Naive thymus-derived CD4-positive, alpha-beta T cell (primary cell): ENCODE data around the gene HLA-DQB1. TPM values are rescaled to one million over a fixed set of nuclear protein-coding genes. Genes with fewer than 3 reads are reported as not detected.

ENCODE experiments used
- ATAC-seq: fragments of 150-1000 bp; cut with Tn5 transposase; 2 replicates; pipeline ENCODE4 v1.10.0; 2021; ENCODE audit warnings: mild to moderate bottlenecking, moderate library complexity
- CTCF ChIA-PET: fragments of 350-600 bp; sonication (Branson Sonifier 250); formaldehyde crosslinking; loops from one replicate; lab custom pipeline; 2021; ENCODE audit warnings: antibody characterized with exemption; lab: Charles Lee
- POLR2A ChIA-PET: fragments of 350-600 bp; sonication (Branson Sonifier 250); formaldehyde crosslinking; loops from one replicate; lab custom pipeline; 2021; ENCODE audit warnings: antibody characterized with exemption, inconsistent platforms; lab: Charles Lee
- DNase-seq, 9 donors: peaks; one replicate each; pipeline versions ENCODE4 v3.0.0 to v3.0.0-alpha.2; 2020 to 2022; ENCODE audit warnings: mixed read lengths in 1 of 9
- H3K27ac ChIP-seq: one replicate; pipeline ENCODE4 v1.7.0; 2013; ENCODE audit warnings: mild to moderate bottlenecking, low read depth, low read length, moderate library complexity
- H3K27me3 ChIP-seq, 2 donors: one replicate each; pipeline ENCODE4 v1.7.0; 2013; ENCODE audit warnings: low read length in 2 of 2, mild to moderate bottlenecking in 2 of 2, moderate library complexity in 2 of 2; ENCODE audit not compliant: control insufficient read depth in 2 of 2, insufficient read depth in 2 of 2
- H3K36me3 ChIP-seq, 3 experiments: 1 replicate in 2 of 3; 2 replicates in 1 of 3; pipeline ENCODE4 v1.7.0; 2013; ENCODE audit warnings: low read length in 3 of 3, mild to moderate bottlenecking in 3 of 3, moderate library complexity in 1 of 3; ENCODE audit not compliant: insufficient read depth in 3 of 3, control insufficient read depth in 2 of 3
- H3K4me1 ChIP-seq, 2 donors: one replicate each; pipeline ENCODE4 v1.7.0; 2013; ENCODE audit warnings: low read length in 2 of 2, mild to moderate bottlenecking in 2 of 2, moderate library complexity in 1 of 2; ENCODE audit not compliant: control insufficient read depth in 2 of 2, insufficient read depth in 2 of 2
- H3K4me3 ChIP-seq: 2 replicates; pipeline ENCODE4 v1.7.0; 2013; ENCODE audit warnings: mild to moderate bottlenecking, low read length
- H3K9me3 ChIP-seq, 3 experiments: 1 replicate in 2 of 3; 2 replicates in 1 of 3; pipeline ENCODE4 v1.7.0; 2013; ENCODE audit warnings: low read length in 3 of 3; ENCODE audit not compliant: control insufficient read depth in 2 of 3
- H3K27ac Mint-ChIP-seq, 9 donors: one replicate each; pipeline ENCODE4 v1.8.0; 2020 to 2022; ENCODE audit warnings: mixed read lengths in 9 of 9, mild to moderate bottlenecking in 8 of 9, moderate library complexity in 5 of 9, inconsistent platforms in 2 of 9
- H3K27me3 Mint-ChIP-seq, 5 donors: one replicate each; pipeline ENCODE4 v1.8.0; 2021 to 2022; ENCODE audit warnings: mixed read lengths in 5 of 5, mild to moderate bottlenecking in 1 of 5
- H3K36me3 Mint-ChIP-seq, 5 donors: one replicate each; pipeline ENCODE4 v1.8.0; 2020 to 2022; ENCODE audit warnings: mixed read lengths in 5 of 5, mild to moderate bottlenecking in 3 of 5, inconsistent platforms in 1 of 5
- H3K4me1 Mint-ChIP-seq, 7 donors: one replicate each; pipeline ENCODE4 v1.8.0; 2020 to 2022; ENCODE audit warnings: mixed read lengths in 7 of 7, mild to moderate bottlenecking in 3 of 7, inconsistent platforms in 1 of 7
- H3K4me3 Mint-ChIP-seq, 10 donors: one replicate each; pipeline ENCODE4 v1.8.0; 2020 to 2022; ENCODE audit warnings: mild to moderate bottlenecking in 10 of 10, mixed read lengths in 10 of 10, moderate library complexity in 6 of 10, inconsistent platforms in 2 of 10
- H3K9me3 Mint-ChIP-seq, 11 donors: one replicate each; pipeline ENCODE4 v1.8.0; 2020 to 2022; ENCODE audit warnings: mixed read lengths in 11 of 11, mild to moderate bottlenecking in 4 of 11, inconsistent platforms in 1 of 11, moderate library complexity in 1 of 11
- intact Hi-C, 2 donors: fragments of 100-400 bp; cut with micrococcal nuclease; formaldehyde crosslinking; loops; one replicate each; pipeline ENCODE4 v1.15.1; 2023
- polyA plus RNA-seq, 2 donors: library from polyadenylated mRNA; unstranded; fragments of 300-500 nt; fragmentation: Illumina TruSeq; gene quantifications; one replicate each; pipeline ENCODE4 v1.2.3, GENCODE V29; 2021
- total RNA-seq, 6 experiments: library from RNA in 5 of 6; stranded (reverse) in 5 of 6; gene quantifications; 1 replicate in 5 of 6; 2 replicates in 1 of 6; pipeline ENCODE4 v1.2.3 and lab custom pipeline; 2021 to 2026

The HLA-DQB1 gene
- total and polyA plus RNA-seq, 7 experiments from 2014 or later, result 1.2 to 38.9 (median 5.7) TPM

DNA sequence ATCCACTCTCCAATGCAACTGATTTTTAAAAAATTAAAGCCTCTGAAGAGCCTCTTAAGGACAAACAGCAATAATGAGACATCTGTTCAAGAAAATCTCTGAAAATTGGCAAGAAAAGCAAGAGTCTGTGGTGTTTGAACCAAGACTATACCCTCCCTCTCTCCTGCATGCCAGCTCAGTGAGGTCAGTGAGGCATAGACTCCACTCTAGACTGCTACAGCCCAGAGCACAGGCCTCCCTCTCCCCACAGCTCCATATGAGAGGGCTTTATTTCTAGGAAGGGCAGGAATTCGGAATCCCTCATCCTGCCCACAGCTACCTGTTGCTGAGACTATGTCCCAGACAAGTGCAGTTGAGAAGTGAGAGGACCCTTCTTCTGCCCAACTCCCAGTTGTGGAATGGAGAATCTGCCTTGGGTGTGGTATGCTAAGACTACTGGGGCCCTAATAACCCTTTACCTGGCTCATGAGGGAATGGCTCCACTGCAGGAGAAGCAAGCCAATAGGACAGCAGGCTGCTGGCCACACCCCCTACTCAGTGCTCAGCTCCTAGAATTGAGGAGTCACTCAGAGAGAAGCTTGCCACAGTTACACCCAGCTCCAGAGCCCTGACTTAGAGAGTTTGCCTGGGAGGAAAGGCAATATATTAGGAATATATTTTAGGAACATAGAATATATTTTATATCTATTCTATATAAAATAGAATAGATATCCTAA lies 51.9 kb downstream of the HLA-DQB1 start:
- H3K27ac Mint-ChIP-seq, result no peak overlapping the region
- peaks cover 0 to 6% (median 0%) of the 10 kb centered on the region in 5 donors for H3K27me3 Mint-ChIP-seq
- H3K4me1 Mint-ChIP-seq, result peaks cover 0 to 15% (median 0%) of the 10 kb centered on the region in 7 donors
- Histone ChIP-seq H3K9me3 (no peaks in the 10 kb centered on the region), H3K27ac (no peak overlapping the region), H3K4me3 (no peak overlapping the region), H3K36me3 (no peaks in the 10 kb centered on the region), H3K4me1 (peaks cover 0 to 3% of the 10 kb centered on the region in 2 donors), H3K27me3 (no peaks in the 10 kb centered on the region)
- ChIA-PET CTCF (no interaction called here), POLR2A (no interaction called here)
- H3K9me3 Mint-ChIP-seq, result peaks cover 0 to 25% (median 8%) of the 10 kb centered on the region in 11 donors
- intact Hi-C loops, result no loop called here
- ATAC-seq (no peak), DNase-seq (no peak)
- peaks cover 0 to 25% (median 4%) of the 10 kb centered on the region in 5 donors for H3K36me3 Mint-ChIP-seq
- H3K4me3 Mint-ChIP-seq, result no peak overlapping the region

DNA sequence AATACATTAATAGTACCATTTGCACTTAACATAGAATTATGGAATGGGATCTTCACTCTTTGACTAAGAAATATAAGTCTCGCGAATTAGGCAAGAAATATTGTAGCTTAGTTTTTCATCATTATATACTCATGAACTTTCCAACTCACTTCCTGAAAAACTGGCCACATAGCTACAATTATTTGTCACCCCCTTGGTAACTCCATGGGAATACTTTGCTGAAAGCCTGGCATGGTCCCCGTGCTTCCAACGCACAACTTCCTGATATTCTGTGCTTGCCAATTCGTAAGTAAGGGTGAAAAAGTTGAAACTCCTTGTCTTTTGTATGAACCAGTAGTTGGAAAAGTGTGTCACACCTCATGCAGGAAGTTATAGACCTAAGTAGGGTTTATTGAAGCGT lies 53.0 kb downstream of the HLA-DQB1 start:
- ChIA-PET POLR2A (no interaction called here), CTCF (no interaction called here)
- Histone ChIP-seq H3K27me3 (no peaks in the 10 kb centered on the region), H3K9me3 (no peaks in the 10 kb centered on the region), H3K27ac (no peak overlapping the region), H3K36me3 (no peaks in the 10 kb centered on the region), H3K4me3 (no peak overlapping the region), H3K4me1 (peaks cover 0 to 6% of the 10 kb centered on the region in 2 donors)
- Mint-ChIP-seq H3K36me3 (peaks cover 0 to 22% (median 4%) of the 10 kb centered on the region in 5 donors), H3K4me1 (peaks cover 0 to 15% (median 0%) of the 10 kb centered on the region in 7 donors), H3K27me3 (peaks cover 0 to 6% (median 0%) of the 10 kb centered on the region in 5 donors), H3K4me3 (no peak overlapping the region), H3K27ac (no peak overlapping the region), H3K9me3 (peaks cover 0 to 21% (median 6%) of the 10 kb centered on the region in 11 donors)
- intact Hi-C loops, result no loop called here
- no peak for DNase-seq
- no peak for ATAC-seq

GRCh38 chr6:32610682-32611296 lies 55.7 kb downstream of the HLA-DQB1 start:
- H3K9me3 ChIP-seq, result no peaks in the 10 kb centered on the region
- ATAC-seq, result no peak
- Mint-ChIP-seq H3K36me3 (peaks cover 0 to 9% (median 0%) of the 10 kb centered on the region in 5 donors), H3K27me3 (peaks cover 0 to 10% (median 0%) of the 10 kb centered on the region in 5 donors), H3K4me1 (peaks cover 0 to 11% (median under 1%) of the 10 kb centered on the region in 7 donors), H3K9me3 (peaks cover 0 to 2% (median 0%) of the 10 kb centered on the region in 11 donors), H3K27ac (peak overlapping the region in 1 of 9 donors; percentile 51), H3K4me3 (no peak overlapping the region)
- H3K36me3 ChIP-seq, result no peaks in the 10 kb centered on the region
- intact Hi-C loops, result loop anchor here in 1 of 2 donors (1.0 kb wide), 1 partner anchor 12 kb away; no protein-coding TSS in a partner anchor
- H3K4me1 ChIP-seq, result peaks cover 0 to 6% of the 10 kb centered on the region in 2 donors
- POLR2A ChIA-PET, result no interaction called here
- H3K27me3 ChIP-seq, result no peaks in the 10 kb centered on the region
- no peak for DNase-seq
- no peak overlapping the region for H3K4me3 ChIP-seq
- no peak overlapping the region for H3K27ac ChIP-seq
- CTCF ChIA-PET, result no interaction called here

DNA sequence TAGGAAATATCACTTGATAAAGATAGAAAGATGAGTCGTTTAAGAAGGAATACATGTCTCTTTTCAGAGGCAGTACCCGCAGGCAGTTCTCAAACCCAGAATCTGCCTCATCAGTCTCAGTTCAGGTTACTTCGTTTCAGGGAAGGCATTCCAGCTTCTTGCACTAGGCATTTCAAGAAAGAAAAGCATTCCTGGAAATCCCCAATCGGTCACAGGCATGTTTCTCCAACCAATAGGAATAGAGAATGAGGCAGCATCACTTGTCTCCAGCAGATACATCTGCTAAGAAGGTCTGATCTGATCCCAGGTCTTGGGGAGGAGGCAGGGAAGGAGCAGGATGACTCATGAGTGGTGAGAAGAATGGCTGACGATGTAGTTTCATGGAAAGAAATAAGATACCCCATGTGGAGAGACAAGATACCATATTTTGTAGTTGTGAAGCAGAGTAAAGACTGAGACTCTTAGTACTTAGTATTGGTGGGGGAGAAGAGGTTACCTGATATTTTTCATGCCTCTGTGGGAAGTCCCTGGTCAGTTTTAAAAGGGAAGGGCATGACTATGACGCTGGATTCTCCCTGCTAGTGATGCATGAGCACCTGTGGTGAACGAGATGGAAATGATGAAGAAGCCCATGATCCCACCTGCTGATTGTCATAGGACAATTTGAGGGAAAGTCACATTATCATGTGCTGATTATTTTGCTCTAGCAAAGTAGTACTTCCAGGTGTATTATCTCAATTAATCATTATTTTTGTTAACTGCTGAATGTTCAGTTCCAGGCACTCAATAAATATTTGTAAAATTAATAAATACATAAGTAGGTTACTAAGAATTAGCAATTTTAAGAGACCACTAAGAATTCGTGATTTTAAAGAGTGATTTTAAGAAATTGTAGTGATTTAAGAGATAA lies 56.5 kb downstream of the HLA-DQB1 start:
- H3K9me3 ChIP-seq, result no peaks in the 10 kb centered on the region
- no peak overlapping the region for H3K4me3 Mint-ChIP-seq
- H3K4me3 ChIP-seq, result peak overlapping the region; percentile 16
- peak overlapping the region; percentile 65 for H3K27ac ChIP-seq
- peaks cover 0 to 13% (median 4%) of the 10 kb centered on the region in 7 donors for H3K4me1 Mint-ChIP-seq
- peaks cover 0 to 12% (median 0%) of the 10 kb centered on the region in 5 donors for H3K27me3 Mint-ChIP-seq
- ATAC-seq (peak; percentile 96), DNase-seq (peak in 8 of 9 donors; percentile 36 to 66 (median 55))
- H3K36me3 Mint-ChIP-seq, result peaks cover 0 to 5% (median 0%) of the 10 kb centered on the region in 5 donors
- peaks cover 0 to 2% (median 0%) of the 10 kb centered on the region in 11 donors for H3K9me3 Mint-ChIP-seq
- no peak overlapping the region for H3K27ac Mint-ChIP-seq
- H3K36me3 ChIP-seq, result no peaks in the 10 kb centered on the region
- intact Hi-C loops, result loop anchor here (1.0 to 5.0 kb wide), 2 partner anchors 12 to 57 kb away; partner anchors contain the start of gene HLA-DQB1 (in 1 of the 2)
- POLR2A ChIA-PET, result interaction anchor here (1.0 kb wide), 1 partner anchor 11 kb away, joined by 3 read pairs; no protein-coding TSS in a partner anchor
- peaks cover 0 to 6% of the 10 kb centered on the region in 2 donors for H3K4me1 ChIP-seq
- no peaks in the 10 kb centered on the region for H3K27me3 ChIP-seq
- CTCF ChIA-PET, result no interaction called here

Other genes with a start within 250 kb of the HLA-DQB1 start
- gene HLA-DRA, start 226.8 kb downstream of the HLA-DQB1 start, total RNA-seq, result 100 to 1,000 TPM in 3 of 5 experiments, 10 to 100 TPM in 2; 35.4 to 679 (median 104) TPM
- 10 to 100 TPM in 1 of 2 donors, 1 to 10 TPM in 1; 7.8 to 11.0 TPM for gene HLA-DRA, start 226.8 kb downstream of the HLA-DQB1 start, polyA plus RNA-seq
- gene HLA-DRB5, start 136.4 kb downstream of the HLA-DQB1 start, total RNA-seq, result 10 to 100 TPM in 2 of 5 experiments, 1 to 10 TPM in 2, under 1 TPM in 1; 0.68 to 37.4 (median 7.1) TPM
- 1 to 10 TPM in 1 of 2 donors, under 1 TPM in 1; 0.20 to 2.0 TPM for gene HLA-DRB5, start 136.4 kb downstream of the HLA-DQB1 start, polyA plus RNA-seq
- gene HLA-DRB1, start 76.8 kb downstream of the HLA-DQB1 start, total RNA-seq, result 100 to 1,000 TPM in 1 of 5 experiments, 10 to 100 TPM in 4; 16.4 to 229 (median 52.1) TPM
- gene HLA-DRB1, start 76.8 kb downstream of the HLA-DQB1 start, polyA plus RNA-seq, result 10 to 100 TPM in 1 of 2 donors, 1 to 10 TPM in 1; 3.1 to 10.7 TPM
- 10 to 100 TPM in 4 of 5 experiments, 1 to 10 TPM in 1; 8.5 to 43.4 (median 12.1) TPM for gene HLA-DQA1, start 29.3 kb downstream of the HLA-DQB1 start, total RNA-seq
- gene HLA-DQA1, start 29.3 kb downstream of the HLA-DQB1 start, polyA plus RNA-seq, result under 1 TPM; 0.59 to 0.67 TPM
- 10 to 100 TPM in 1 of 5 experiments, 1 to 10 TPM in 1, not detected in 3; 3.9 to 13.3 TPM for gene HLA-DQA2, start 74.7 kb upstream of the HLA-DQB1 start, total RNA-seq
- gene HLA-DQA2, start 74.7 kb upstream of the HLA-DQB1 start, polyA plus RNA-seq, result not detected
- 10 to 100 TPM in 1 of 5 experiments, 1 to 10 TPM in 2, not detected in 2; 1.8 to 24.8 (median 3.5) TPM for gene HLA-DQB2, start 96.9 kb upstream of the HLA-DQB1 start, total RNA-seq
- gene HLA-DQB2, start 96.9 kb upstream of the HLA-DQB1 start, polyA plus RNA-seq, result under 1 TPM in 1 of 2 donors, not detected in 1; 0.95 TPM
- 1 to 10 TPM; 1.7 to 7.7 (median 4.9) TPM for gene HLA-DOB, start 150.3 kb upstream of the HLA-DQB1 start, total RNA-seq
- gene HLA-DOB, start 150.3 kb upstream of the HLA-DQB1 start, polyA plus RNA-seq, result under 1 TPM; 0.48 to 0.57 TPM
- 100 to 1,000 TPM in 4 of 5 experiments, 10 to 100 TPM in 1; 84.3 to 243 (median 117) TPM for gene TAP2, start 172.1 kb upstream of the HLA-DQB1 start, total RNA-seq
- 10 to 100 TPM; 26.4 to 36.4 TPM for gene TAP2, start 172.1 kb upstream of the HLA-DQB1 start, polyA plus RNA-seq
- gene PSMB8, start 177.4 kb upstream of the HLA-DQB1 start, total RNA-seq, result 100 to 1,000 TPM; 111 to 419 (median 115) TPM
- gene PSMB8, start 177.4 kb upstream of the HLA-DQB1 start, polyA plus RNA-seq, result 100 to 1,000 TPM; 322 to 378 TPM
- 100 to 1,000 TPM in 3 of 5 experiments, 10 to 100 TPM in 2; 92.1 to 500 (median 103) TPM for gene TAP1, start 187.0 kb upstream of the HLA-DQB1 start, total RNA-seq
- 100 to 1,000 TPM; 162 to 274 TPM for gene TAP1, start 187.0 kb upstream of the HLA-DQB1 start, polyA plus RNA-seq
- gene PSMB9, start 187.5 kb upstream of the HLA-DQB1 start, total RNA-seq, result 100 to 1,000 TPM in 2 of 5 experiments, 10 to 100 TPM in 3; 70.3 to 452 (median 90.5) TPM
- gene PSMB9, start 187.5 kb upstream of the HLA-DQB1 start, polyA plus RNA-seq, result 100 to 1,000 TPM; 385 to 389 TPM